ENCODE results near the gene BABAM2.

GRCh38 chr2:28152585-28153280, 262.2 kb downstream of the BABAM2 start:
- TF ChIP-seq CTCF (IDR thresholded peaks at IDR 0.05; ENCODE audit: insufficient read depth, low read length, poor library complexity, severe bottlenecking) (no peak), EZH2phosphoT487 (conservative IDR thresholded peaks at IDR 0.05; ENCODE audit: low read length) (no peak)

Data from SU-DHL-6 (cell line).